Measurements from ENCODE around the gene AFMID.

AFMID gene

GRCh38 chr17:78256707-78257591 lies 69.8 kb downstream of the AFMID start:
- peak; percentile 16 for DNase-seq
